IMR-90 (cell line): Measurements from ENCODE around the gene GIMAP8.

Experiments
- POLR2A ChIP-seq: IDR thresholded peaks from 2 replicates; pipeline ENCODE4 v1.6.1; 2012; ENCODE audit warnings: mild to moderate bottlenecking, low read depth, low read length
- RAD21 ChIP-seq: IDR thresholded peaks from 2 replicates; pipeline ENCODE4 v1.6.1; 2012; ENCODE audit warnings: low read length, improper control_type of control experiment
- RCOR1 ChIP-seq: IDR thresholded peaks from 2 replicates; pipeline ENCODE4 v1.6.1; 2012; ENCODE audit warnings: mild to moderate bottlenecking, low read length, improper control_type of control experiment; ENCODE audit not compliant: insufficient replicate concordance
- TF ChIP-seq, protein P1 (sequence below): conservative IDR thresholded peaks from 2 replicates; pipeline ENCODE4 v1.5.1; 2012; ENCODE audit warnings: mild to moderate bottlenecking, low read depth, low read length, improper control_type of control experiment
- TF ChIP-seq, protein P2 (sequence below): fragments of 150-350 bp; IDR thresholded peaks from 2 replicates; pipeline ENCODE4 v1.6.1; 2016; ENCODE audit warnings: low read depth, mild to moderate bottlenecking, low read length, moderate library complexity, borderline replicate concordance

DNA sequence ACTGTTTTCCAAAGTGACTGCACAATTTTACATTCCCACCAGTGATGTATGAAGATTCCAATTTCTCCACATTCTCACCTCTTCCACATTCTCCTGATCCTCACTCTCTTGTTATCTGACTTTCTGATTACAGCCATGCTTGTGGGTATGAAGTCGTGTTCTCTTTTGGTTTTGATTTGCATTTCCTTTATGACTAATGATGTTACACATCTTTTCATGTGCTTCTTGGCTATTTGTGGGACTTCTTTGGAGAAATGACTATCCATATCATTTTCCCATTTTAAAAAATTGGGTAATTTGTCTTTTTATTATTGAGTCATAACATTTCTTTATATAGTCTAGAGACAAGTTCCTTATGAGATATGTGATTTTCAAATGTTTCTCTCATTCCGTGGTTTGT, 10.5 kb upstream of the GIMAP8 start:
- TF ChIP-seq RCOR1: no peak
- TF ChIP-seq, protein P1, sequence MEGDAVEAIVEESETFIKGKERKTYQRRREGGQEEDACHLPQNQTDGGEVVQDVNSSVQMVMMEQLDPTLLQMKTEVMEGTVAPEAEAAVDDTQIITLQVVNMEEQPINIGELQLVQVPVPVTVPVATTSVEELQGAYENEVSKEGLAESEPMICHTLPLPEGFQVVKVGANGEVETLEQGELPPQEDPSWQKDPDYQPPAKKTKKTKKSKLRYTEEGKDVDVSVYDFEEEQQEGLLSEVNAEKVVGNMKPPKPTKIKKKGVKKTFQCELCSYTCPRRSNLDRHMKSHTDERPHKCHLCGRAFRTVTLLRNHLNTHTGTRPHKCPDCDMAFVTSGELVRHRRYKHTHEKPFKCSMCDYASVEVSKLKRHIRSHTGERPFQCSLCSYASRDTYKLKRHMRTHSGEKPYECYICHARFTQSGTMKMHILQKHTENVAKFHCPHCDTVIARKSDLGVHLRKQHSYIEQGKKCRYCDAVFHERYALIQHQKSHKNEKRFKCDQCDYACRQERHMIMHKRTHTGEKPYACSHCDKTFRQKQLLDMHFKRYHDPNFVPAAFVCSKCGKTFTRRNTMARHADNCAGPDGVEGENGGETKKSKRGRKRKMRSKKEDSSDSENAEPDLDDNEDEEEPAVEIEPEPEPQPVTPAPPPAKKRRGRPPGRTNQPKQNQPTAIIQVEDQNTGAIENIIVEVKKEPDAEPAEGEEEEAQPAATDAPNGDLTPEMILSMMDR: no peak
- no peak for TF ChIP-seq RAD21
- TF ChIP-seq, protein P2, sequence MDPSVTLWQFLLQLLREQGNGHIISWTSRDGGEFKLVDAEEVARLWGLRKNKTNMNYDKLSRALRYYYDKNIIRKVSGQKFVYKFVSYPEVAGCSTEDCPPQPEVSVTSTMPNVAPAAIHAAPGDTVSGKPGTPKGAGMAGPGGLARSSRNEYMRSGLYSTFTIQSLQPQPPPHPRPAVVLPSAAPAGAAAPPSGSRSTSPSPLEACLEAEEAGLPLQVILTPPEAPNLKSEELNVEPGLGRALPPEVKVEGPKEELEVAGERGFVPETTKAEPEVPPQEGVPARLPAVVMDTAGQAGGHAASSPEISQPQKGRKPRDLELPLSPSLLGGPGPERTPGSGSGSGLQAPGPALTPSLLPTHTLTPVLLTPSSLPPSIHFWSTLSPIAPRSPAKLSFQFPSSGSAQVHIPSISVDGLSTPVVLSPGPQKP: no peak
- TF ChIP-seq POLR2A: no peak
